ENCODE results near the gene RSPO4. TPM values are rescaled to one million over a fixed set of nuclear protein-coding genes. Genes with fewer than 3 reads are reported as not detected.

Gene RSPO4
- total RNA-seq, 1 donor from 2014 or later: not detected

GRCh38 chr20:944774-945410 lies 57.2 kb downstream of the RSPO4 start:
- peaks cover 17% of the 10 kb centered on the region for H3K27me3 Mint-ChIP-seq (ENCODE audit: unreplicated experiment)
- no peak overlapping the region for H3K4me3 Mint-ChIP-seq (ENCODE audit: unreplicated experiment)
- no peak for TF ChIP-seq CTCF (IDR thresholded peaks at IDR 0.05)

DNA sequence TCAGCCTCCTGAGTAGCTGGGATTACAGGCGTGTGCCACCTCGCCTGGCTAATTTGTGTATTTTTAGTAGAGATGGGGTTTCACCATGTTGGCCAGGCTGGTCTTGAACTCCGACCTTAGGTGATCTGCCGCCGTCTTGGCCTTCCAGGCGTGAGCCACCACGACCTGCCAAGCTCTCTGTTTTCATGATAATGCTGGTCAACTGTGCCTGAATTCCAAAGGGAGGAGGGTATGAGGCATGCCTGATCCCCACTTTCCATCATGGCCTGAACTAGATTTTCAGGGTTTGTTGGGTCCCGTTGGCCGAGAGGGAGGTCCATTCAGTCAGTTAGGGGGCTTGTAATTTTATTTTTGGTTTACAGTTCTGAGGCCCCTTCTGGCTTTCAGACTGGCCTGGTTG lies 58.0 kb downstream of the RSPO4 start:
- no peaks in the 10 kb centered on the region for H3K4me1 Mint-ChIP-seq (ENCODE audit: unreplicated experiment)
- H3K4me3 Mint-ChIP-seq (ENCODE audit: unreplicated experiment): no peak overlapping the region
- H3K36me3 Mint-ChIP-seq (ENCODE audit: unreplicated experiment): no peaks in the 10 kb centered on the region
- no peaks in the 10 kb centered on the region for H3K9me3 Mint-ChIP-seq (ENCODE audit: unreplicated experiment)
- TF ChIP-seq CTCF (IDR thresholded peaks at IDR 0.05): no peak
- no peak overlapping the region for H3K27ac Mint-ChIP-seq (ENCODE audit: unreplicated experiment)
- H3K27me3 Mint-ChIP-seq (ENCODE audit: unreplicated experiment): peaks cover 15% of the 10 kb centered on the region
- no peak for DNase-seq (ENCODE audit: extremely low spot score, unreplicated experiment)

More at GRCh38 chr20:944774-945410, 57.2 kb downstream of the RSPO4 start:
- H3K36me3 Mint-ChIP-seq (ENCODE audit: unreplicated experiment): no peaks in the 10 kb centered on the region
- DNase-seq (ENCODE audit: extremely low spot score, unreplicated experiment): no peak
- no peak overlapping the region for H3K27ac Mint-ChIP-seq (ENCODE audit: unreplicated experiment)
- H3K4me1 Mint-ChIP-seq (ENCODE audit: unreplicated experiment): no peaks in the 10 kb centered on the region
- no peaks in the 10 kb centered on the region for H3K9me3 Mint-ChIP-seq (ENCODE audit: unreplicated experiment)

DNA sequence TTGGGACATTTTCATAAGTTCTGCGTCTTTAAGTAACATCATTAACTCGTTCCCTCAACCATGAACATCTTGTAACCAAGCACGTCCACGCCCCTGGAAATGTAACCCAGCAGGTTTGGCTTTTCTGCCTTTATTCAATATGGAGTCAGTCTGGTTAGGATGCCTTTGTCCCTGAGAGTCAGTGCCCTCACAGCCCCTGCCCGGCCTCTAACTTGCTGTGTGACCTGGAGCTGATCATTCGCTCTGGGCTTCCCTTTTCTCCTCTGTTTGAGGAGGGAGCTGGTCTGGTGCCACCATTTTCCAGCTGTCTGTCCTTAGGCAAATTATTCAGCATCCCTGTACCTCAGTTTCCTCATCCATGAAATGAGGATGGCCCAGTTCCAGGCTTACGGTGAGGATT lies 59.5 kb downstream of the RSPO4 start:
- H3K36me3 Mint-ChIP-seq (ENCODE audit: unreplicated experiment): no peaks in the 10 kb centered on the region
- no peaks in the 10 kb centered on the region for H3K9me3 Mint-ChIP-seq (ENCODE audit: unreplicated experiment)
- H3K4me1 Mint-ChIP-seq (ENCODE audit: unreplicated experiment): no peaks in the 10 kb centered on the region
- H3K4me3 Mint-ChIP-seq (ENCODE audit: unreplicated experiment): no peak overlapping the region
- TF ChIP-seq CTCF (IDR thresholded peaks at IDR 0.05): no peak
- H3K27ac Mint-ChIP-seq (ENCODE audit: unreplicated experiment): no peak overlapping the region
- H3K27me3 Mint-ChIP-seq (ENCODE audit: unreplicated experiment): peaks cover 4% of the 10 kb centered on the region
- no peak for DNase-seq (ENCODE audit: extremely low spot score, unreplicated experiment)

GRCh38 chr20:940926-941325 lies 61.2 kb downstream of the RSPO4 start:
- H3K4me3 Mint-ChIP-seq (ENCODE audit: unreplicated experiment): no peak overlapping the region
- H3K36me3 Mint-ChIP-seq (ENCODE audit: unreplicated experiment): no peaks in the 10 kb centered on the region
- no peak overlapping the region for H3K27ac Mint-ChIP-seq (ENCODE audit: unreplicated experiment)
- TF ChIP-seq CTCF (IDR thresholded peaks at IDR 0.05): no peak
- no peaks in the 10 kb centered on the region for H3K27me3 Mint-ChIP-seq (ENCODE audit: unreplicated experiment)
- peaks cover 1% of the 10 kb centered on the region for H3K9me3 Mint-ChIP-seq (ENCODE audit: unreplicated experiment)
- H3K4me1 Mint-ChIP-seq (ENCODE audit: unreplicated experiment): no peaks in the 10 kb centered on the region
- DNase-seq (ENCODE audit: extremely low spot score, unreplicated experiment): no peak

- no peak for DNase-seq (ENCODE audit: extremely low spot score, unreplicated experiment)
- Mint-ChIP-seq H3K9me3 (ENCODE audit: unreplicated experiment) (peaks cover 4% of the 10 kb centered on the region), H3K27me3 (ENCODE audit: unreplicated experiment) (no peaks in the 10 kb centered on the region), H3K27ac (ENCODE audit: unreplicated experiment) (no peak overlapping the region), H3K36me3 (ENCODE audit: unreplicated experiment) (no peaks in the 10 kb centered on the region), H3K4me3 (ENCODE audit: unreplicated experiment) (no peak overlapping the region), H3K4me1 (ENCODE audit: unreplicated experiment) (no peaks in the 10 kb centered on the region)
- TF ChIP-seq CTCF (IDR thresholded peaks at IDR 0.05): no peak
Observed at GRCh38 chr20:939606-940005, 62.5 kb downstream of the RSPO4 start.

Data from osteocyte (in vitro differentiated cells).